IMR-90 (cell line): ENCODE measurements around the gene EXOC4. TPM values are rescaled to one million over a fixed set of nuclear protein-coding genes. Genes with fewer than 3 reads are reported as not detected.

ENCODE experiments used
- ATAC-seq: fragments of 200-7000 bp; cut with Tn5 transposase; 2 replicates; pipeline ENCODE4 v1.9.1; 2020; ENCODE audit warnings: low read depth, mild to moderate bottlenecking, moderate library complexity
- BruUV-seq: library from RNA; stranded (reverse); fragments of 400-500 nt; replicated peaks from 2 replicates; lab custom pipeline; 2021; lab: Mats Ljungman, UMichigan
- CTCF ChIA-PET: fragments of 300-600 bp; formaldehyde crosslinking; extraction: SDS; loops from one replicate; lab custom pipeline; 2021; ENCODE audit warnings: antibody characterized with exemption; lab: Yijun Ruan, JAX
- POLR2A ChIA-PET: fragments of 300-600 bp; sonication (Branson Sonifier 250); formaldehyde crosslinking; loops from one replicate; lab custom pipeline; 2022; ENCODE audit warnings: antibody characterized with exemption; ENCODE audit not compliant: unreplicated experiment; lab: Charles Lee
- DNase-seq: peaks from one replicate; pipeline ENCODE4 v3.0.0; 2013
- H2AFZ ChIP-seq: replicated peaks from 2 replicates; pipeline ENCODE3; 2013; ENCODE audit warnings: low read length, mild to moderate bottlenecking; ENCODE audit not compliant: poor library complexity
- H2AK5ac ChIP-seq: 2 replicates; pipeline ENCODE4 v1.6.1; 2013; ENCODE audit warnings: low read depth, low read length, inconsistent platforms
- H2AK9ac ChIP-seq: replicated peaks from 2 replicates; pipeline ENCODE3; 2013; ENCODE audit warnings: mild to moderate bottlenecking, low read depth, low read length, moderate library complexity; ENCODE audit not compliant: poor library complexity
- H2BK120ac ChIP-seq: 2 replicates; pipeline ENCODE4 v1.6.1; 2013; ENCODE audit warnings: low read depth, low read length, inconsistent platforms
- H2BK15ac ChIP-seq: 3 replicates; pipeline ENCODE4 v1.6.1; 2013; ENCODE audit warnings: low read depth, low read length, inconsistent platforms
- H2BK20ac ChIP-seq: 2 replicates; pipeline ENCODE4 v1.6.1; 2013; ENCODE audit warnings: low read depth, mild to moderate bottlenecking, inconsistent platforms, low read length, moderate library complexity
- H2BK5ac ChIP-seq: 2 replicates; pipeline ENCODE4 v1.6.1; 2013; ENCODE audit warnings: mild to moderate bottlenecking, low read depth, low read length, inconsistent platforms; ENCODE audit not compliant: poor library complexity, severe bottlenecking
- H3K14ac ChIP-seq: replicated peaks from 2 replicates; pipeline ENCODE4 v1.6.1; 2013; ENCODE audit warnings: low read depth, low read length, inconsistent platforms
- H3K18ac ChIP-seq: 2 replicates; pipeline ENCODE4 v1.6.1; 2013; ENCODE audit warnings: low read depth, low read length, control low read depth
- H3K23ac ChIP-seq: 2 replicates; pipeline ENCODE4 v1.6.1; 2013; ENCODE audit warnings: low read depth, low read length, inconsistent platforms
- H3K27ac ChIP-seq: 2 replicates; pipeline ENCODE4 v1.5.1; 2013; ENCODE audit warnings: mild to moderate bottlenecking, control low read depth, low read length; ENCODE audit not compliant: insufficient read depth
- H3K27me3 ChIP-seq: 2 replicates; pipeline ENCODE4 v1.6.1; 2013; ENCODE audit warnings: low read length; ENCODE audit not compliant: control insufficient read depth, insufficient read depth
- H3K36me3 ChIP-seq: 2 replicates; pipeline ENCODE4 v1.6.1; 2013; ENCODE audit warnings: low read length, mixed read lengths; ENCODE audit not compliant: control insufficient read depth, insufficient read depth
- H3K4ac ChIP-seq: 2 replicates; pipeline ENCODE4 v1.6.1; 2013; ENCODE audit warnings: low read depth, low read length, inconsistent platforms
- H3K4me1 ChIP-seq: 2 replicates; pipeline ENCODE4 v1.6.1; 2013; ENCODE audit warnings: low read length, mixed read lengths; ENCODE audit not compliant: control insufficient read depth, insufficient read depth
- H3K4me2 ChIP-seq: 2 replicates; pipeline ENCODE4 v1.6.1; 2013; ENCODE audit warnings: low read depth, mild to moderate bottlenecking, control low read depth, low read length, moderate library complexity
- H3K4me3 ChIP-seq: 2 replicates; pipeline ENCODE4 v1.5.1; 2013; ENCODE audit warnings: low read depth, mild to moderate bottlenecking, control low read depth, low read length, moderate library complexity; ENCODE audit not compliant: insufficient read depth
- H3K56ac ChIP-seq: 2 replicates; pipeline ENCODE4 v1.6.1; 2013; ENCODE audit warnings: low read length, inconsistent platforms; ENCODE audit not compliant: insufficient read depth; ENCODE audit errors: extremely low read depth
- H3K79me1 ChIP-seq, 2 experiments: 2 replicates each; pipeline ENCODE4 v1.6.1; 2013; ENCODE audit warnings: low read length in 2 of 2, inconsistent platforms in 1 of 2, low read depth in 1 of 2
- H3K9ac ChIP-seq: 2 replicates; pipeline ENCODE4 v1.6.1; 2013; ENCODE audit warnings: low read depth, low read length, control low read depth
- H3K9me1 ChIP-seq: 2 replicates; pipeline ENCODE4 v1.6.1; 2013; ENCODE audit warnings: low read length, inconsistent platforms; ENCODE audit not compliant: insufficient read depth
- H3K9me3 ChIP-seq: 2 replicates; pipeline ENCODE4 v1.6.1; 2013; ENCODE audit warnings: low read length; ENCODE audit not compliant: control insufficient read depth, insufficient read depth
- H4K20me1 ChIP-seq: 2 replicates; pipeline ENCODE4 v1.6.1; 2013; ENCODE audit warnings: low read length, inconsistent platforms; ENCODE audit not compliant: insufficient read depth
- H4K5ac ChIP-seq: 2 replicates; pipeline ENCODE4 v1.6.1; 2013; ENCODE audit warnings: mild to moderate bottlenecking, low read depth, low read length, control low read depth
- H4K8ac ChIP-seq, 2 experiments: 2 replicates each; pipeline ENCODE4 v1.6.1; 2013; ENCODE audit warnings: low read depth in 2 of 2, low read length in 2 of 2, control low read depth in 1 of 2, inconsistent platforms in 1 of 2
- H4K91ac ChIP-seq: 2 replicates; pipeline ENCODE4 v1.6.1; 2013; ENCODE audit warnings: low read depth, low read length, inconsistent platforms; ENCODE audit not compliant: insufficient read depth
- BHLHE40 ChIP-seq: fragments of 150-350 bp; IDR thresholded peaks from 2 replicates; pipeline ENCODE4 v1.6.1; 2016; ENCODE audit warnings: mild to moderate bottlenecking, low read depth, low read length
- CEBPB ChIP-seq: IDR thresholded peaks from 2 replicates; pipeline ENCODE4 v1.6.1; 2012; ENCODE audit warnings: low read depth, low read length, improper control_type of control experiment
- FOS ChIP-seq: fragments of 150-350 bp; IDR thresholded peaks from 2 replicates; pipeline ENCODE4 v1.6.1; 2016; ENCODE audit warnings: low read depth, low read length
- MAFK ChIP-seq: IDR thresholded peaks from 2 replicates; pipeline ENCODE4 v1.6.1; 2012; ENCODE audit warnings: low read depth, low read length, improper control_type of control experiment
- RAD21 ChIP-seq: IDR thresholded peaks from 2 replicates; pipeline ENCODE4 v1.6.1; 2012; ENCODE audit warnings: low read length, improper control_type of control experiment
- RFX5 ChIP-seq: IDR thresholded peaks from 2 replicates; pipeline ENCODE4 v1.8.0; 2012; ENCODE audit warnings: low read depth, mild to moderate bottlenecking, low read length, moderate library complexity
- WGBS, 2 experiments: methylation state at CpG; one replicate each; pipeline versions ENCODE4 v1.1.5 to v1.1.7; 2013; ENCODE audit warnings: missing lambda C conversion rate in 2 of 2; ENCODE audit not compliant: insufficient read length in 1 of 2; ENCODE audit errors: extremely low coverage in 2 of 2; 5-methylcytosine and 5-hydroxymethylcytosine counted together
- dilution Hi-C: fragments of 300-500 bp; cut with HindIII; formaldehyde crosslinking; loops from one replicate; pipeline ENCODE4 v1.14.3; 2018; ENCODE audit warnings: low sequenced_read_pairs; ENCODE audit not compliant: unreplicated experiment
- in situ Hi-C: fragments of 300-500 bp; cut with MboI; formaldehyde crosslinking; loops from 3 replicates; pipeline ENCODE4 v1.14.3; 2019; ENCODE audit warnings: low sequenced_read_pairs, inconsistent platforms, mixed read lengths
- intact Hi-C: fragments of 100-400 bp; cut with micrococcal nuclease; formaldehyde crosslinking; loops from 2 replicates; pipeline ENCODE4 v1.10.0; 2022
- polyA plus RNA-seq, 3 experiments: library from polyadenylated mRNA; depleted of rRNA; stranded (reverse); fragments of >200 nt; gene quantifications; 2 replicates each; pipeline ENCODE4 v1.2.3, GENCODE V29; 2012; ENCODE audit warnings: low replicate concordance in 1 of 3
- total RNA-seq: library from RNA; depleted of rRNA; stranded (reverse); fragments of >200 nt; gene quantifications from 2 replicates; pipeline ENCODE4 v1.2.3, GENCODE V29; 2012

The EXOC4 gene
- total and polyA plus RNA-seq, 2 of the 4 experiments (the other 2 are of a cell fraction) = 25.4 to 94.6 TPM

- H3K23ac ChIP-seq = no peak overlapping the region
- no peak overlapping the region for H2BK15ac ChIP-seq
- no peaks in the 10 kb centered on the region for H3K36me3 ChIP-seq
- intact Hi-C loops (loop anchor here (5.0 to 10.0 kb wide), 3 partner anchors 112 to 275 kb away; no protein-coding TSS in a partner anchor), dilution Hi-C loops (no loop called here), in situ Hi-C loops (no loop called here)
- no peaks in the 10 kb centered on the region for H3K79me1 ChIP-seq
- no peak overlapping the region for H3K56ac ChIP-seq
- no peak overlapping the region for H4K91ac ChIP-seq
- H3K27ac ChIP-seq = no peak overlapping the region
- ATAC-seq = no peak
- H2AK5ac ChIP-seq = no peak overlapping the region
- no peaks in the 10 kb centered on the region for H4K20me1 ChIP-seq
- ChIA-PET POLR2A (no interaction called here), CTCF (no interaction called here)
- H3K9ac ChIP-seq = no peak overlapping the region
- TF ChIP-seq MAFK (no peak), RAD21 (no peak), BHLHE40 (no peak), FOS (no peak), RFX5 (no peak), CEBPB (no peak)
- H2BK5ac ChIP-seq = no peak overlapping the region
- H3K27me3 ChIP-seq = no peaks in the 10 kb centered on the region
- no peak overlapping the region for H3K4me2 ChIP-seq
- H3K4ac ChIP-seq = no peak overlapping the region
- H3K9me3 ChIP-seq = no peaks in the 10 kb centered on the region
- no peak overlapping the region for H3K18ac ChIP-seq
- H3K4me3 ChIP-seq = no peak overlapping the region
- H3K9me1 ChIP-seq = no peaks in the 10 kb centered on the region
- no peaks in the 10 kb centered on the region for H3K4me1 ChIP-seq
- no peak overlapping the region for H4K5ac ChIP-seq
- no peak overlapping the region for H4K8ac ChIP-seq
- no CpG with 5 or more reads among the region's 1 CpG for WGBS, 2 experiments
- DNase-seq = no peak
- H2AFZ ChIP-seq = no peak overlapping the region
- no peak overlapping the region for H2BK20ac ChIP-seq
- no peak overlapping the region for H2BK120ac ChIP-seq
- no TSS peak for BruUV-seq
- H3K14ac ChIP-seq = no peak overlapping the region
- no peak overlapping the region for H2AK9ac ChIP-seq
Measured at GRCh38 chr7:133739817-133740216, 486.9 kb downstream of the EXOC4 start.
